ENCODE measurements around the gene ARHGAP44. TPM values are rescaled to one million over a fixed set of nuclear protein-coding genes. Genes with fewer than 3 reads are reported as not detected.

The ARHGAP44 gene
- total and polyA plus RNA-seq, 2 of the 13 experiments (the other 11 are each of a cell fraction or from before 2014, with no cell fraction given), result 0.79 to 3.1 TPM

DNA sequence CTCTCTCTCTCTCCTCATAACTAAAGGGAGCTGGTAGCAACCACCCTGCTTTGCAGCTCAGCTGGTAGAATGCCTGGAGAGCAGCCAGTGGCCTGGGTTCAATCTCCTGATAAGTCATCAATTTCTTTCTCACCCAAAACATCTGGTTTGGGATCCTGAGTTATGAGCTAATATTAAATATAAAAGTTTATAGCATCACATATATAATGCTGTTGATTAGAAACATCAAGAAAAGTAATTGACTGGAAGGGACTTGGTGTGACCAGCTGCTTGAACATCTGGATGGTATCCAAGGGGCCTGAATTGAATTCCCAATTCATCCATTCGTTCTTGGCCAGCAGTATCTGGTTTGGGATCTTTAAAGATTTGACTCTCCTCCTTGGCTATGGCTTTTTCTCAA is 240.8 kb downstream of the ARHGAP44 start:
- ChIA-PET CTCF (ENCODE audit: low intra/inter-chr PET ratio, low total read pairs) (no interaction called here), POLR2A (interaction anchor here (1.2 kb wide), 1 partner anchor 12 kb away, joined by 6 read pairs; the partner anchor contains the start of gene ELAC2)
- ATAC-seq, result no peak
- 53% methylated on average over 1 of the region's 1 CpG for WGBS (ENCODE audit: low lambda C conversion rate)
- H3K4me3 ChIP-seq (replicated peaks in 1 of 3; ENCODE audit: insufficient read depth in 1 of 3, low read depth in 2 of 3, low read length in 3 of 3), result no peak overlapping the region
- H3K79me2 ChIP-seq (ENCODE audit: insufficient read depth, low read length), result no peaks in the 10 kb centered on the region
- no peak overlapping the region for H2AFZ ChIP-seq (ENCODE audit: low read length)
- peaks cover 5% of the 10 kb centered on the region; the same call in 1 of the 2 replicates for H3K4me1 ChIP-seq (ENCODE audit: insufficient read depth, low read length)
- in situ Hi-C loops (cut with HindIII; ENCODE audit: extremely low pct_ligation_motif_present, low pct_unique_long_range_greater_than_20kb) (no loop called here), intact Hi-C loops (cut with micrococcal nuclease; ENCODE audit: unreplicated experiment) (loop anchor here (10.0 kb wide), 1 partner anchor 65 kb away; no protein-coding TSS in a partner anchor)
- H3K36me3 ChIP-seq (replicated peaks in 1 of 2; ENCODE audit: control insufficient read depth in 1 of 2, insufficient read depth in 2 of 2, low read length in 2 of 2), result no peaks in the 10 kb centered on the region
- BruUV-seq (replicated peaks), result no TSS peak
- no peak overlapping the region for H3K9ac ChIP-seq (ENCODE audit: insufficient read depth, low read depth, low read length)
- no peak overlapping the region for H3K4me2 ChIP-seq (ENCODE audit: low read depth, low read length)
- no peak overlapping the region for H3K27ac ChIP-seq (ENCODE audit: extremely low read length, insufficient read depth, low read length)
- H3K27me3 ChIP-seq (ENCODE audit: control insufficient read depth in 1 of 2, insufficient read depth in 2 of 2, low read length in 2 of 2), result peaks cover 0 to 5% of the 10 kb centered on the region in 2 experiments; a peak in 1 of 5 replicates
- no peaks in the 10 kb centered on the region for H4K20me1 ChIP-seq (ENCODE audit: insufficient read depth, low read length)
- no peak for FAIRE-seq
- DNase-seq (ENCODE audit: low spot score), result no peak
- H3K9me3 ChIP-seq (ENCODE audit: low read length), result no peaks in the 10 kb centered on the region
- no peak for TF ChIP-seq ZMYM3 (CRISPR knock-in tag; IDR thresholded peaks at IDR 0.05)
- TF ChIP-seq, protein P1, sequence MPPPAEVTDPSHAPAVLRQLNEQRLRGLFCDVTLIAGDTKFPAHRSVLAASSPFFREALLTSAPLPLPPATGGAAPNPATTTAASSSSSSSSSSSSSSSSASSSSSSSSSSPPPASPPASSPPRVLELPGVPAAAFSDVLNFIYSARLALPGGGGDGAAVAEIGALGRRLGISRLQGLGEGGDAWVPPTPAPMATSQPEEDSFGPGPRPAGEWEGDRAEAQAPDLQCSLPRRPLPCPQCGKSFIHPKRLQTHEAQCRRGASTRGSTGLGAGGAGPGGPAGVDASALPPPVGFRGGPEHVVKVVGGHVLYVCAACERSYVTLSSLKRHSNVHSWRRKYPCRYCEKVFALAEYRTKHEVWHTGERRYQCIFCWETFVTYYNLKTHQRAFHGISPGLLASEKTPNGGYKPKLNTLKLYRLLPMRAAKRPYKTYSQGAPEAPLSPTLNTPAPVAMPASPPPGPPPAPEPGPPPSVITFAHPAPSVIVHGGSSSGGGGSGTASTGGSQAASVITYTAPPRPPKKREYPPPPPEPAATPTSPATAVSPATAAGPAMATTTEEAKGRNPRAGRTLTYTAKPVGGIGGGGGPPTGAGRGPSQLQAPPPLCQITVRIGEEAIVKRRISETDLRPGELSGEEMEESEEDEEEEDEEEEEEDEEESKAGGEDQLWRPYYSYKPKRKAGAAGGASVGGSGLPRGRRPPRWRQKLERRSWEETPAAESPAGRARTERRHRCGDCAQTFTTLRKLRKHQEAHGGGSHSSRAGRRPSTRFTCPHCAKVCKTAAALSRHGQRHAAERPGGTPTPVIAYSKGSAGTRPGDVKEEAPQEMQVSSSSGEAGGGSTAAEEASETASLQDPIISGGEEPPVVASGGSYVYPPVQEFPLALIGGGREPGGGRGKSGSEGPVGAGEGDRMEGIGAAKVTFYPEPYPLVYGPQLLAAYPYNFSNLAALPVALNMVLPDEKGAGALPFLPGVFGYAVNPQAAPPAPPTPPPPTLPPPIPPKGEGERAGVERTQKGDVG (CRISPR knock-in tag; IDR thresholded peaks at IDR 0.05; ENCODE audit: borderline replicate concordance), result no peak
- TF ChIP-seq NCOA1 (CRISPR knock-in tag; IDR thresholded peaks at IDR 0.05), result no peak
- TF ChIP-seq ZNF720 (CRISPR knock-in tag; IDR thresholded peaks at IDR 0.05), result no peak
- TF ChIP-seq, protein P2, sequence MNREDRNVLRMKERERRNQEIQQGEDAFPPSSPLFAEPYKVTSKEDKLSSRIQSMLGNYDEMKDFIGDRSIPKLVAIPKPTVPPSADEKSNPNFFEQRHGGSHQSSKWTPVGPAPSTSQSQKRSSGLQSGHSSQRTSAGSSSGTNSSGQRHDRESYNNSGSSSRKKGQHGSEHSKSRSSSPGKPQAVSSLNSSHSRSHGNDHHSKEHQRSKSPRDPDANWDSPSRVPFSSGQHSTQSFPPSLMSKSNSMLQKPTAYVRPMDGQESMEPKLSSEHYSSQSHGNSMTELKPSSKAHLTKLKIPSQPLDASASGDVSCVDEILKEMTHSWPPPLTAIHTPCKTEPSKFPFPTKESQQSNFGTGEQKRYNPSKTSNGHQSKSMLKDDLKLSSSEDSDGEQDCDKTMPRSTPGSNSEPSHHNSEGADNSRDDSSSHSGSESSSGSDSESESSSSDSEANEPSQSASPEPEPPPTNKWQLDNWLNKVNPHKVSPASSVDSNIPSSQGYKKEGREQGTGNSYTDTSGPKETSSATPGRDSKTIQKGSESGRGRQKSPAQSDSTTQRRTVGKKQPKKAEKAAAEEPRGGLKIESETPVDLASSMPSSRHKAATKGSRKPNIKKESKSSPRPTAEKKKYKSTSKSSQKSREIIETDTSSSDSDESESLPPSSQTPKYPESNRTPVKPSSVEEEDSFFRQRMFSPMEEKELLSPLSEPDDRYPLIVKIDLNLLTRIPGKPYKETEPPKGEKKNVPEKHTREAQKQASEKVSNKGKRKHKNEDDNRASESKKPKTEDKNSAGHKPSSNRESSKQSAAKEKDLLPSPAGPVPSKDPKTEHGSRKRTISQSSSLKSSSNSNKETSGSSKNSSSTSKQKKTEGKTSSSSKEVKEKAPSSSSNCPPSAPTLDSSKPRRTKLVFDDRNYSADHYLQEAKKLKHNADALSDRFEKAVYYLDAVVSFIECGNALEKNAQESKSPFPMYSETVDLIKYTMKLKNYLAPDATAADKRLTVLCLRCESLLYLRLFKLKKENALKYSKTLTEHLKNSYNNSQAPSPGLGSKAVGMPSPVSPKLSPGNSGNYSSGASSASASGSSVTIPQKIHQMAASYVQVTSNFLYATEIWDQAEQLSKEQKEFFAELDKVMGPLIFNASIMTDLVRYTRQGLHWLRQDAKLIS (CRISPR knock-in tag; IDR thresholded peaks at IDR 0.05), result no peak
- TF ChIP-seq, protein P3, sequence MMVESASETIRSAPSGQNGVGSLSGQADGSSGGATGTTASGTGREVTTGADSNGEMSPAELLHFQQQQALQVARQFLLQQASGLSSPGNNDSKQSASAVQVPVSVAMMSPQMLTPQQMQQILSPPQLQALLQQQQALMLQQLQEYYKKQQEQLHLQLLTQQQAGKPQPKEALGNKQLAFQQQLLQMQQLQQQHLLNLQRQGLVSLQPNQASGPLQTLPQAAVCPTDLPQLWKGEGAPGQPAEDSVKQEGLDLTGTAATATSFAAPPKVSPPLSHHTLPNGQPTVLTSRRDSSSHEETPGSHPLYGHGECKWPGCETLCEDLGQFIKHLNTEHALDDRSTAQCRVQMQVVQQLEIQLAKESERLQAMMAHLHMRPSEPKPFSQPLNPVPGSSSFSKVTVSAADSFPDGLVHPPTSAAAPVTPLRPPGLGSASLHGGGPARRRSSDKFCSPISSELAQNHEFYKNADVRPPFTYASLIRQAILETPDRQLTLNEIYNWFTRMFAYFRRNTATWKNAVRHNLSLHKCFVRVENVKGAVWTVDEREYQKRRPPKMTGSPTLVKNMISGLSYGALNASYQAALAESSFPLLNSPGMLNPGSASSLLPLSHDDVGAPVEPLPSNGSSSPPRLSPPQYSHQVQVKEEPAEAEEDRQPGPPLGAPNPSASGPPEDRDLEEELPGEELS (CRISPR knock-in tag; IDR thresholded peaks at IDR 0.05), result no peak
- TF ChIP-seq ZNF883 (CRISPR knock-in tag; IDR thresholded peaks at IDR 0.05; ENCODE audit: not compliant biosample characterization), result no peak
- TF ChIP-seq, protein P4, sequence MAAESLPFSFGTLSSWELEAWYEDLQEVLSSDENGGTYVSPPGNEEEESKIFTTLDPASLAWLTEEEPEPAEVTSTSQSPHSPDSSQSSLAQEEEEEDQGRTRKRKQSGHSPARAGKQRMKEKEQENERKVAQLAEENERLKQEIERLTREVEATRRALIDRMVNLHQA (CRISPR knock-in tag; IDR thresholded peaks at IDR 0.05), result no peak
- TF ChIP-seq, protein P5, sequence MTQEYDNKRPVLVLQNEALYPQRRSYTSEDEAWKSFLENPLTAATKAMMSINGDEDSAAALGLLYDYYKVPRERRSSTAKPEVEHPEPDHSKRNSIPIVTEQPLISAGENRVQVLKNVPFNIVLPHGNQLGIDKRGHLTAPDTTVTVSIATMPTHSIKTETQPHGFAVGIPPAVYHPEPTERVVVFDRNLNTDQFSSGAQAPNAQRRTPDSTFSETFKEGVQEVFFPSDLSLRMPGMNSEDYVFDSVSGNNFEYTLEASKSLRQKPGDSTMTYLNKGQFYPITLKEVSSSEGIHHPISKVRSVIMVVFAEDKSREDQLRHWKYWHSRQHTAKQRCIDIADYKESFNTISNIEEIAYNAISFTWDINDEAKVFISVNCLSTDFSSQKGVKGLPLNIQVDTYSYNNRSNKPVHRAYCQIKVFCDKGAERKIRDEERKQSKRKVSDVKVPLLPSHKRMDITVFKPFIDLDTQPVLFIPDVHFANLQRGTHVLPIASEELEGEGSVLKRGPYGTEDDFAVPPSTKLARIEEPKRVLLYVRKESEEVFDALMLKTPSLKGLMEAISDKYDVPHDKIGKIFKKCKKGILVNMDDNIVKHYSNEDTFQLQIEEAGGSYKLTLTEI (CRISPR knock-in tag; conservative IDR thresholded peaks at IDR 0.05), result no peak

Data from HepG2 (cell line).